GM12892 (cell line): ENCODE data around the gene AIF1.
A peak's percentile ranks its signal among the peaks of the same experiment; 100 is the strongest.

Source experiments
- DNase-seq: peaks from one replicate; pipeline ENCODE4 v3.0.0; 2011; ENCODE audit not compliant: insufficient read length
- FAIRE-seq: peaks from 2 replicates; lab custom pipeline; 2011; peaks lifted over from hg19 to GRCh38; lab: Jason Lieb, UNC
- POLR2A ChIP-seq: IDR thresholded peaks from 2 replicates; pipeline ENCODE4 v1.6.1; 2011; ENCODE audit warnings: low read depth, low read length, control low read depth
- POLR2AphosphoS5 ChIP-seq: IDR thresholded peaks from 2 replicates; pipeline ENCODE4 v1.6.1; 2011; ENCODE audit warnings: low read depth, low read length, control low read depth
- TAF1 ChIP-seq: IDR thresholded peaks from 2 replicates; pipeline ENCODE4 v1.6.1; 2011; ENCODE audit warnings: low read depth, mild to moderate bottlenecking, control low read depth, low read length, borderline replicate concordance

The AIF1 gene

GRCh38 chr6:31609519-31610406 is 5.3 kb upstream of the AIF1 start:
- DNase-seq (no peak), FAIRE-seq (no peak)
- TF ChIP-seq TAF1 = no peak
- TF ChIP-seq POLR2AphosphoS5 = no peak
- TF ChIP-seq POLR2A = no peak

DNA sequence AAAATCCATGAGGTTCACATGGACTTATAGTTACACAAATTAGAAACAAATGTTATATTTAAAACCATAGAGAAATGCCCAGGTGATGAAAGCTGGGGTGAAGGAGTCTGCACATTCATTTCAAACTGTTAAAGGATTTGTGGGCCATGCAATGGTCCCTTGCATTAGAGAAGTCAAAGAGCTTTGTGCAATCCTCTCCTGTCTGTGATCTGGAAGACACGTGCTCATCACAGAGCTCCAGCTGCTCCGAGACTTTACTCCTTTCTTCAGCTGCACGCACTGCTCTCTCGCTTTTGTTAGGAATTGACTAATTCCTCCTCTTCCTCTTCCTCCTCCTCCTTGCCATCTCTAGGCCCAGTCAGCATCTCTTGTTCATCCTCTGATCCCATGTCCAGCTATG is 4.1 kb upstream of the AIF1 start:
- DNase-seq (no peak), FAIRE-seq (no peak)
- TF ChIP-seq POLR2A (no peak), POLR2AphosphoS5 (no peak), TAF1 (no peak)

DNA sequence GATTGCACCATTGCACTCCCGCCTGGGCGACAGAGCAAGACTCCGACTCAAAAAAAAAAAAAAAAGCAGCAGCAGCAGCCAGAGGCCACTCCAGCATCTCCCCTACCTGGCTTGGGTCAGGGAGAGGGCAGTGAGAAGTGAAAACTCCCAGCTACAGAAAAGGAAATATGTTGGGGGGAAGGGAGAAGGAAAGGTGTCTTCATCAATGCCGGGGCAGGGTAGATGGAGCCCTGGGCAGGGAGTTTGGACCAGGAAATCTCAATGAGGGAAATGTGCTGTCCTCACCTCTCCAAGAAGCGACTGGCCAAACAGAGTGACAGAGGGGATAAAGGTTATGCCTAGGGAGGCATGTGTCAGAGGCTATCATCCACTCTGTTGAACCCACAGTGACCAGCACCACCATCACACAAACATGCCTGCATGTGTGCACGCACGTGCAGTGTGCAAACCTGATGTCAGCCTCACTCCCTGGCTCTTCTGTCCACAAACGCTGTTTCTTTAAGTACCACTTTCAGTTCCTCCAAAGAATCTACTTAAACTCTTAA is 887 bp upstream of the AIF1 start:
- TF ChIP-seq POLR2AphosphoS5 = no peak
- TF ChIP-seq TAF1 = no peak
- FAIRE-seq (no peak), DNase-seq (no peak)

GRCh38 chr6:31615748-31616147 is 714 bp downstream of the AIF1 start:
- no peak for DNase-seq
- TF ChIP-seq POLR2AphosphoS5 (no peak), TAF1 (no peak), POLR2A (0 out of 2 replicates have a peak, but pooled peaks have one; percentile 29)
- FAIRE-seq = no peak

GRCh38 chr6:31617010-31617409 is 2.0 kb downstream of the AIF1 start:
- no peak for DNase-seq
- TF ChIP-seq POLR2A (no peak), POLR2AphosphoS5 (no peak), TAF1 (no peak)
- FAIRE-seq = peak; percentile 58

GRCh38 chr6:31619805-31620585 is 5.0 kb downstream of the AIF1 start:
- TF ChIP-seq TAF1 = peak; percentile 54; the same call in 1 of the 2 replicates
- TF ChIP-seq POLR2AphosphoS5 = peak; percentile 94
- TF ChIP-seq POLR2A = peak; percentile 83
- FAIRE-seq = peak; percentile 93
- DNase-seq = peak; percentile 89

GRCh38 chr6:31620586-31621319 is 5.7 kb downstream of the AIF1 start, which contains the start of gene PRRC2A:
Gene PRRC2A, plus strand, starts transcription at chr6:31620715. Its CDS starts 2,075 bp downstream, at chr6:31622790.
- TF ChIP-seq POLR2AphosphoS5 = no peak
- TF ChIP-seq POLR2A = peak; percentile 66
- peak; percentile 79 for TF ChIP-seq TAF1
- peak; percentile 75 for DNase-seq
- no peak for FAIRE-seq

GRCh38 chr6:31621320-31621939 is 6.4 kb downstream of the AIF1 start:
- no peak for TF ChIP-seq TAF1
- TF ChIP-seq POLR2AphosphoS5 = no peak
- FAIRE-seq (no peak), DNase-seq (no peak)

DNA sequence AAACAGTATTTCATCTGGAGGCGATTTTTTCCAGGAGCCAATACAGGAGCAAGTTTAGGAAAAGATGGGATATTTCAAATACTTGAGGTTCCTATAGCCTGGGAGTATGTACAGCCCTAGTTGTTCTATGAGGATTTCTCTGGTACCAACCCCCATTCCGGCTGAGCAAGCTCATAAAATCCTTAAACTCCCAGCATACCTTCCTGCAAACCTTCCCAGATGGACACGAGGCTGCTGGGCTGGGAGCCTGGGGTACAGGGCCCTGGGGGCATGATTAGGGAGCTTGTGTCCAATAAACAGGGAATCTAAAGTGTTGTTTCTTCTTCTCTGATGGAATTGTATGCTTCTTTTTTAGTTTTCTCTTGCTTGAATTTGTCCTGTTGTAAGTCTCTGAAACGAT is 7.0 kb downstream of the AIF1 start:
- DNase-seq = no peak
- no peak for FAIRE-seq
- TF ChIP-seq POLR2AphosphoS5 (no peak), POLR2A (no peak), TAF1 (no peak)

- DNase-seq (no peak), FAIRE-seq (no peak)
- TF ChIP-seq POLR2A (no peak), POLR2AphosphoS5 (no peak; the same call in 1 of the 2 replicates), TAF1 (no peak)
Observed at GRCh38 chr6:31622684-31623091, 7.7 kb downstream of the AIF1 start.
